GM13977 (cell line): Measurements from ENCODE around the gene GRID2.

Experiments
- DNase-seq: peaks from one replicate; pipeline ENCODE4 v3.0.0; 2012; ENCODE audit warnings: low spot score
- CTCF ChIP-seq: IDR thresholded peaks from 2 replicates; pipeline ENCODE4 v1.5.1; 2012; ENCODE audit warnings: mild to moderate bottlenecking, control low read depth; ENCODE audit not compliant: insufficient read depth; ENCODE audit errors: extremely low read depth, missing control alignments
- in situ Hi-C: fragments of 300-500 bp; cut with MboI; formaldehyde crosslinking; loops from one replicate; pipeline ENCODE4 v1.12.0; 2022; ENCODE audit warnings: low sequenced_read_pairs, low pct_unique_long_range_greater_than_20kb, mixed read lengths, inconsistent platforms; ENCODE audit not compliant: unreplicated experiment

Gene GRID2

GRCh38 chr4:93781198-93781597, 1477.4 kb downstream of the GRID2 start:
- in situ Hi-C loops, result loop anchor here (25.0 kb wide), 3 partner anchors 356 to 806 kb away; no protein-coding TSS in a partner anchor
- no peak for TF ChIP-seq CTCF
- no peak for DNase-seq

DNA sequence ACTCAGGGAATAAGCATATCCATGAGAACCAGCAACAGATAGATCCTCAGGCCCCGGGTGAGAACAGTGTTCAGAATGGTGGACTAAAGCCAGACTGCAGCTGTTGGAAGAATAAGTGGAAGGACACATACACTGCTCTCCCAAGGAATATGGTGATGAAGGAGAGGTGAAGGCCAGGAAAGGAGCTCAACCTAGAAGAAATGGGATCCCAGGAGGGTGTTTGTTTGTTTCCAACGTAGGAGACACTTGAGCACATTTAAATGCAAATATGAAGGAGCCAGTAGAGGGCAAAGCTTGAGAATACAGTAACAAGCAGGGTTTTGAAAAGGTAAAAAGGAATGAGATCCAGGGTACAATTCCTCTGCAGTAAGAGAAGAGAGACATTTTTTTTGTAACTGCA, 1482.4 kb downstream of the GRID2 start:
- TF ChIP-seq CTCF, result no peak
- in situ Hi-C loops, result loop anchor here (25.0 kb wide), 3 partner anchors 351 to 801 kb away; no protein-coding TSS in a partner anchor
- no peak for DNase-seq

DNA sequence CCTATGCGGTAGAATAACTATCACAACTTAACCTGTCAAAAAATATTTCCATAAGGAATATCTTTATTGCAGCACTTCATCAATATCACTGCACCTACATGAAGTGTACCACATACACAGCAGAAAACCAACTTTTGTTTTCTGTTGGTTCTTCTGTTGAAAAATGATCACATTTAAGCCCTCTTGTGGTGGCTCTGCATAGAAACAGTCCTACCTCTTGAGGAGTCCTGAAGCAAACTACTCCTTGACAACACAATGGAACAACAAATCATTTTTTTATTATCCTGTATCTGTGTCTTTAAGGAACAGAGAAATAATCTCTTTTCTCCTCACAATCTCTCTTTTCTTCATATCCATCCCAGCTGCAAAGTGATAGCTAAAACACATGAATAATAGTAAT, 1484.9 kb downstream of the GRID2 start:
- DNase-seq, result peak; percentile 25
- TF ChIP-seq CTCF, result peak; percentile 44
- in situ Hi-C loops, result loop anchor here (25.0 kb wide), 3 partner anchors 349 to 799 kb away; no protein-coding TSS in a partner anchor

DNA sequence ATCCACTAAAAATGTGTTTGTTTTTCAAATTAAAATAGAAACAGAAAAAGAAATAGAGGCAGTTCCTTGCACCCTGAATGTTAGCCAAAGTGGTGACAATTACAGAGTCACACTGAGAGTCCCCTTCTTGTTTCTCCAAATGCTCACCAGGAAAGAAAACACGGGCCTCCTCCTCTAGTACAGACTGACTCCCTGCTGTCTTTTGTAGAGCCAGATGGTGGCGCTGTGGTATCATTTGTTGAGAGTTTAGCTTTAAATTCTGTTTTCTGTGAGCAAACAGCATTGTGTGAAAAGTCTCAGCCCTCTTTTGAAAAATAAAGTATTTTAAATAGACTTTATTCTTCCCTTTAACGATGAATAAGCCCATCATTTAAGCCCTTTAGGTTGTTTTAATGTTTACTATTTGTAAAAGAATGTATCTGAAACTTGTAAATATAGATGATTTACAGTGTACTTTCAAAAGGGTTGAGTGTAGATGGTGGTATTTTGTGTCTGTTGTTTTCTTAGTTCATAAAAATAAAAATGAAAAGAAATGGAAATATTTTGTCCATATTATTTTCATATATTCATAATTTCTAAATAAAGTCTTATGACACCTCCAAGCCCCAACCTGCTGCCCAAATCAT, 1487.9 kb downstream of the GRID2 start:
- in situ Hi-C loops, result loop anchor here (25.0 kb wide), 3 partner anchors 346 to 796 kb away; no protein-coding TSS in a partner anchor
- DNase-seq, result peak; percentile 45
- peak; percentile 88 for TF ChIP-seq CTCF

DNA sequence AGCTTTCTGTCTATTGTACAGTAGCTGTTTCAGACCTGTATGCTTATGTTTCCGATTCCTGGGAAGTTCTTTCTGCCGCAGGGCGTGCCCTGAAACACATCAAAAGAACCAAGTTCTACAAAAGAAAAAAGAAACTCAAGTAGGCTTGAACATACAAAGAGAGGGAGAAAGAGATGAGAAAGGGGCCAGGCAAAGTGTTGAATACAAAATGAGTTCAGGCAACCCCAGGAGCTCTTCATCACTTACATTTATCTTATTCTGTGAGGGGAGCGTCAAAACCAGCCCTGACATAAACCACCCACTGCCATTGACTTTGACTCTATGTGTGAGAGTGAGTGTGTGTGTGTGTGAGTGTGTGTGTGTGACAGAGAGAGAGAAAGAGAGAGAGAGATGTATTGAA, 1498.3 kb downstream of the GRID2 start:
- in situ Hi-C loops, result no loop called here

GRCh38 chr4:93809773-93810172, 1506.0 kb downstream of the GRID2 start:
- in situ Hi-C loops, result no loop called here
- no peak for DNase-seq

More for the DNA sequence above, 1498.3 kb downstream of the GRID2 start:
- TF ChIP-seq CTCF, result no peak
- DNase-seq, result no peak

More at GRCh38 chr4:93809773-93810172, 1506.0 kb downstream of the GRID2 start:
- no peak for TF ChIP-seq CTCF
